Activated CD8-positive, alpha-beta memory T cell treated with anti-CD3 and anti-CD28 coated beads for 1 hour (primary cell): Measurements from ENCODE around the gene FBXW4.

Experiments
- DNase-seq, 2 donors: peaks; one replicate each; pipeline ENCODE4 v3.0.0-alpha.2; 2020; ENCODE audit warnings: low read depth in 1 of 2; ENCODE audit errors: extremely low read depth in 1 of 2

FBXW4 gene, protein sequence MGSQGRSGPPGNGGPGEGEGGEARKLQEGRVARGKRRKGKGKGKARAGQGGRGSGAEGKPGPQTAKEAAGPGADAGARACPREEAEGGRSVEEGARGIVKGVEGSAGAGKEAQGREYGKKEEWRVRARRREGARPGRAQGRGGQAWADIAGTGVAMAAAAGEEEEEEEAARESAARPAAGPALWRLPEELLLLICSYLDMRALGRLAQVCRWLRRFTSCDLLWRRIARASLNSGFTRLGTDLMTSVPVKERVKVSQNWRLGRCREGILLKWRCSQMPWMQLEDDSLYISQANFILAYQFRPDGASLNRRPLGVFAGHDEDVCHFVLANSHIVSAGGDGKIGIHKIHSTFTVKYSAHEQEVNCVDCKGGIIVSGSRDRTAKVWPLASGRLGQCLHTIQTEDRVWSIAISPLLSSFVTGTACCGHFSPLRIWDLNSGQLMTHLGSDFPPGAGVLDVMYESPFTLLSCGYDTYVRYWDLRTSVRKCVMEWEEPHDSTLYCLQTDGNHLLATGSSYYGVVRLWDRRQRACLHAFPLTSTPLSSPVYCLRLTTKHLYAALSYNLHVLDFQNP

DNA sequence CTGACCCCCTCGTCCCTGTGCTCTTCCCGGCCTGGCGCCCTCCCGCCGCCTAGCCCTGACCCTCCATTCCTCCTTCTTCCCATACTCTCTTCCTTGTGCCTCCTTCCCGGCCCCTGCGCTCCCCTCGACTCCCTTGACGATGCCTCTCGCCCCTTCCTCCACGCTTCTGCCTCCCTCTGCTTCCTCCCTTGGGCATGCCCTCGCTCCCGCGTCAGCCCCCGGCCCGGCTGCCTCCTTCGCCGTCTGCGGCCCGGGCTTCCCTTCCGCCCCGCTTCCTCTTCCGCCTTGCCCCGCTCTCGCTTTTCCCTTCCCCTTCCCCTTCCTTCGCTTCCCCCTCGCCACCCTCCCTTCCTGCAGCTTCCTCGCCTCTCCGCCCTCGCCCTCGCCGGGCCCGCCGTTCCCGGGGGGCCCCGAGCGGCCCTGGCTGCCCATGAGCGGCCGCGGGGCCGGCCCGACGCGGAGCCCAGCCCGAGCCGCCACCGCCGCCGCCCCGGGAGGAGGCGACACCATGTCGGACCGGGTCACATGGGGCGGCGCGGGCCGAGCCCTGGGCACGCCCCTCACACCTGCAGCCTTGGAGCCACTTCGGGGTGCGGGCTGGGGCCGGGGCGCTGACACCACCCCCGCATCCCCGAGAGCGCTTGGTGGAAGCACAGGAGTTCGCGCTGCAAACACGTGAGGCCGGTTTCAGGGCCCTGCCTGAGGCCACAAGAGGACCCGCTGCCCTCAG, at the start of gene FBXW4:
TSS of gene FBXW4 (minus strand) at position 497 of the 730 bp plus-strand sequence. CDS start at position 432, 65 bp downstream.
- peak; percentile 34 to 59 for DNase-seq

DNA sequence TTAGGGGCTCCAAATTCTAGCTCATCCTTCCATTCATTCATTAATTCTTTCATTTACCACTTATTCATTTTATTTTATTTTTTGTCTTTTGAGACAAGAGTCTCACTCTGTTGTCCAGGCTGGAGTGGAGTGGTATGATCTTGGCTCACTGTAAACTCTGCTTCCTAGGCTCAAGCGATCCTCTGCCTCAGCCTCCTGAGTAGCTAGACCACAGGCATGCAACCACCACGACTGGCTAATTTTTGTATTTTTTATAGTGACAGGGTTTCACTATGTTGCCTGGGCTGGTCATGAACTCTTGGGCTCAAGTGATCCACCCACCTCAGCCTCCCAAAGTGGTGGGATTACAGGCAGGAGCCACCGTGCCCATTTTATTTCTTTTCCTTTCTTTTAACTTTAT, 49.3 kb upstream of the FBXW4 start:
- DNase-seq, result no peak

DNA sequence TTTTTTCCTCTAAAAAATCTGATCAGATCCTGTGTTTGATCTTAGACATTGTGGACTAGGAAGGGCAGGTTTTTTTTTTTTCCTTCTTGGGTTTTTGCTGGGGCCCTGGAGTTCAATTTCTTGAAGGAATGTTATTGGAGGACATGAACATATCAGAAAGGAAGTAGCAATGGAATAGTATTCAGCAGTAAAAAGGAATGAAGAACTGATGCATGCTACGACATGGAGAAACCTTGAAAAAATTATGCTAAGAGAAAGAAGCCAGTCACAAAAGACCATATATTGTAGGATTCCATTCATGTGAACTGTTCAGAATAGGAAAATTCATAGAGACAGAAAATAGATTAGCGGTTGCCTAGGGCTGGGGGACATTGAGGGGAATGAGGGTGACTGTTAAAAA, 47.0 kb upstream of the FBXW4 start:
- DNase-seq, result no peak

DNA sequence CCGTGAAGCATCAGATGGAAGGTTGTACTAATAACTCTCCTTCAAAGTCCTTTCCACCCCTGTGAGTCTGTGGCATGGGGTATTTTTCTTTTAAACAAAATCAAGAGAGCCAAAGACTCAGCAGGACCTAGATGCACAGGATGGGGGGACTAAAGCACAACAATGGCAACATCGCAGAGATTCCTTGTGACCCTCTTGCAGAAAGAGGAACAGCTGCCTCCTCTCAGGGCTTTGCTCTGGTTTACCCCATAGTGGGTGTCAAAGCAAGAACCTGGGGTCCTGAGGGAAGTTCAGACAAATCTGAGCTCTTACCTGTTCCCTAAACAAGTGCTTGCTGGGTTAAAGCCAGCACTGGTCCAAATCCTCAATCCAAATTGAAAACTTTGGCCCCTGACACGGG, 41.7 kb upstream of the FBXW4 start:
- DNase-seq, result no peak

DNA sequence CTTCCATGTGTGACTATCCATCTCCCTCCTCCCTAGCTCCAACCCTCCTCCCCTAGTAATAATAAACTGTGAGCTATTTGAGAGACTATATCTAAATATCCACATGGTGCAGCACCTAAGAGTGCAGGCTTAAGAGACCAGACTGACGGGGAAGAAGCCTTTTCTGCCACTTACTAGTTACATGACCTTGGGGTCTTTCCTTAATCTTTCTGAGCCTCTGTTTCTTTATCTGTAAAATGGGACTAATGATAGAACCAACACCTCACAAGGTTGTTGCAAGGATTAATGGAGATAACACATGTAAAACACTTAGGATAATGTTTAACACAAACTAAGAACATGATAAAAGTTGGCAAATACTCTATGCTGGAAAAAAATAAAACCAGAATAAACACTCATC, 37.1 kb upstream of the FBXW4 start:
- DNase-seq, result no peak

DNA sequence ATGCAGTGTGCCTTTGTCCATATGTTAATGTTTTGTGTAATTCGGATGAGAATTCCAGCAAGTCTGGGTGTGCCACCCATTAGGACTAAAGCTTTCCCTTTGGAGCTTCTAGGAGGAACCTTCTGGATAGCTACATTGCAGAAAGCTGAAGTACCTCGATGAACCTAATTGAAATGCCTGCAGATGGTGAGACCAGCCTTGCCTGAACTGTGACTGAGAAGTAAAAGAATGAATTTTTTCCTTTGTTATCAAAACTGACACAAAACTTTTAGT, 31.1 kb upstream of the FBXW4 start:
- no peak for DNase-seq

DNA sequence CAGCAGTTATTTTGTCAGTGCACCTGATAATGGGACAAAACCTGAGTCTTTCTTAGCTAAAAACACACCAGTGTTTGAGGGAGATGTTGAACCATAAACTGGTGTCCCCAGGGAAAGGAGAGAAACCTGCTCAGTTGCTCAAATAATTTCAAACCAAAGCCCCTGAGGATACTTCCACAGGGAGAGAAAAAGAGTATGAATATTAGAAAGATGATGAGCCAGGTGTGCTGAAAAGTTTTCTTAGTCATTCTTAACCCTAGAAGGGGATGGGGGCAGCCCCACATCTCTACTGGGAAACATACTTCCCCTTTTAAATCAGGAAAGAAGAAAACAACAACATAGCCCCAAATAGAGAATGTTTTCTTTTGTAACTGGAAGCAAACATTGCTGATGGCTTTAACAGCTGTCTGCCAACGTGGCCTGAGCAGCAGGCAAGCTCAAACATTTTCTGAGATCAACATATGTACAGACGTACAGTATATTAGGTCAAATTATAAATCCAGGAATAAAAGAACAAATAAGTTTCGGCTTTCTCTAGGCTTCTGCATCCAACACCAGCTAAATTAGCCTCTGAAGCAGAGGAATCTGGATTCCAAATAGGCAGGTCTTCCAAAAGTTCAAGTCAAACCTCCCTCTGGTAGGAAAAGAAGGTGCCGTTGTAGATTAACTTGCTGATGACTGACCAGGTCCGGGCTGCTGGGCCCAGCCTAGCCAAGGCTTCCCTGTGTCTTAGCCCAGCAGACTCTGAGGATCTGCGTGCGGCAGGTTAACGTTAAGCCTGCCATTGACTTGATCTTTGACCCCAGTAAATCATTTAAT, 30.5 kb upstream of the FBXW4 start:
- DNase-seq, result no peak

DNA sequence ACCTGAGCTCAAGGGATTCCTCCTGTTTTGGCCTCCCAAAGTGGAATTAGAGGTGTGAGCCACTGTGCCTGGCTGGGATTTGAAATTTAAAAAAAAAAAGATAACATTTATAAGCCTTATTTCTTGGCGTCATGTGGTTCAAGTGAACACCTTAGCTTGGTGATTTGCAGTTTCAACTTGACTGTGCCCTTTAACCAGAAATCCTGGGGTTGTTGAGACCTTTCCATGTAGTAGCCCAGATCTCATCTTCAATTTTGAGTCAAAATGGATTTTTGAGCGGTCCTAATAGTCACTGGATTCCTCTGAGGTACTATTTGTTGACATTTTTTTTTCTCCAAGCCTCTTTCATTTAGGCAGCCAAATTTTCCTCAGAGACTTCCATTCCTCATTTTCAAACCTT, 29.5 kb upstream of the FBXW4 start:
- no peak for DNase-seq

DNA sequence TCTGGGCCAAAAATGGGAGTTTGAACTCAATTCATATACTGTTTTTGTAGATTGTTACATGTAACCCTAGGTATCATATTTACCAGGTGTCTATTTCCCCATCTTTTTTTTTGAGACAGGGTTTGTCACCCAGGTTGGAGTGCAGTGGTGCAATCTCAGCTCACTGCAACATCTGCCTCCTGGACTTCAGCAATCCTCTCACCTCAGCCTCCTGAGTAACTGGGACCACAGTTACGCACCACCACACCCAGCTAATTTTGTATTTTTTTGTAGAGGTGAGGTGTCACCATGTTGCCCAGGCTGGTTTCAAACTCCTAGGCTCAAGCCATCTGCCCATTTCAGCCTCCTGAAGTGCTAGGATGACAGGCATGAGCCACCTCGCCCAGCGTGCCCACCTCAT, 28.2 kb upstream of the FBXW4 start:
- DNase-seq, result no peak

DNA sequence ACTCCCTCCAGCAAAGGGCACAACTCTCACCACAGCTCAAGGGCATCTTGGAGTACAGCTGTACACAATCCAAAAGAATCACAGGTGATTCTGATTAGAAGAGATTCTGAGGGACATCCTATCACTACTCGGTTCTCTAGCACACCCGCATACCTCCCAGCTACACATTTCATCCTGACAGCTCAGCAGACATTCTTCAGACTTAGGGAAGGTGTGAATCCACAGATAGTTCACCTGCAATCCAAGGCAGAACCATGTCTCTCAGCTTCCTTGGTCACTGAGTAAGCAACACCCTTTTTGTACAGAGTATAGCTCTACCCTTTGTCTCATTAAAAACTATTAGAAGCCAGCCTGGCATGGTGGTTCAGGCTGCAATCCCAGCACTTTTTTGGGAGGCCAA, 26.8 kb upstream of the FBXW4 start:
- DNase-seq, result no peak

DNA sequence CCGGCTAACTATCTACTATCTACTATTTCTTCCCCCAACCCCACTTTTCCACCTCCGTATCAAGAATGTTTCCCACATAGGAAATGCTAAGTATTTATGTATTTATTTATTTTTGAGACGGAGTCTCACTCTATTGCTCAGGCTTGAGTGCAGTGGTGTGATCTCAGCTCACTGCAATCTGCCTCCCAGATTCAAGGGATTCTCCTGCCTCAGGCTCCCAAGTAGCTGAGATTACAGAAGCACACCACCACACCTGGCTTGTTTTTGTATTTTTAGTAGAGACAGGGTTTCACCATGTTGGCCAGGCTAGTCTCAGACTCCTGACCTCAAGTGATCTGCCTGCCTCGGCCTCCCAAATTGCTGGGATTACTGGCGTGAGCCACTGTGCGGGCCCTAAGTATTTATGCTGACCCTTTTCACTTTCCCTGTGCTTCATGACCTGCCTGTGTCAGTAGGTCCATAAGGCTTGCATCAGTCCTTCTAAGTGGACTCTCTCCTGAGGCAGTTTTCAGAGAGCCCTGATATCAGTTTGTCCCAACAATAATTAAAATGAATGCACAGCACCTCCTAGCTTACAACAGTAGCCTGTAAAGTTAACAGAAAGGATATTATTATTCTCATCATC, 25.7 kb upstream of the FBXW4 start:
- DNase-seq, result no peak

DNA sequence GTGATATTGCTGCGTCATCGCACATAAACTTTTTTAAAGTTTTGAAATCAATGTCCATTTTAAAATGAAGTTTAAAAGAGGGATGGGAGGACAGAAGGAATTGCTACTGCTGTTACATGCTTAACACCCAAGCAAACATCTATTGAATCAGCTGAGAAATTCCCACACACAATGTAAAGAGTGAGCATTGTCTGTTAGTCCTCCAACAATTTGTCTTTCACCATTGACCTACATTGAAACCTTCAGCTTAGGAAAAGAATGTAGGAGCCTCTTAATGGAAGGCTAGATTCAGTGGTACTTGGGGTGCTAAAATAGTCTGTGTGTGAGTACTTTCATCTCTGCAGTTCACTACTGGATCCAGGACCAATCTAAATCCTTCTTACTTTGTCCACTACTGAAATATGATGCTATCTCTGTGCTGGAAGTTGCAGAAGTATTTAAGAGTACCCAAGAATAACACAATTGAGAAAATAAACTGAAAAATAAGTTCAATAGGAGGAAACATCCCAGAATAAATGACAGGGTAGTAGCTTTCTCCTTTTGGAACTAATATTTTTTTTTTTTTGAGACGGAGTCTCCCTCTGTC, 23.8 kb upstream of the FBXW4 start:
- DNase-seq, result no peak

DNA sequence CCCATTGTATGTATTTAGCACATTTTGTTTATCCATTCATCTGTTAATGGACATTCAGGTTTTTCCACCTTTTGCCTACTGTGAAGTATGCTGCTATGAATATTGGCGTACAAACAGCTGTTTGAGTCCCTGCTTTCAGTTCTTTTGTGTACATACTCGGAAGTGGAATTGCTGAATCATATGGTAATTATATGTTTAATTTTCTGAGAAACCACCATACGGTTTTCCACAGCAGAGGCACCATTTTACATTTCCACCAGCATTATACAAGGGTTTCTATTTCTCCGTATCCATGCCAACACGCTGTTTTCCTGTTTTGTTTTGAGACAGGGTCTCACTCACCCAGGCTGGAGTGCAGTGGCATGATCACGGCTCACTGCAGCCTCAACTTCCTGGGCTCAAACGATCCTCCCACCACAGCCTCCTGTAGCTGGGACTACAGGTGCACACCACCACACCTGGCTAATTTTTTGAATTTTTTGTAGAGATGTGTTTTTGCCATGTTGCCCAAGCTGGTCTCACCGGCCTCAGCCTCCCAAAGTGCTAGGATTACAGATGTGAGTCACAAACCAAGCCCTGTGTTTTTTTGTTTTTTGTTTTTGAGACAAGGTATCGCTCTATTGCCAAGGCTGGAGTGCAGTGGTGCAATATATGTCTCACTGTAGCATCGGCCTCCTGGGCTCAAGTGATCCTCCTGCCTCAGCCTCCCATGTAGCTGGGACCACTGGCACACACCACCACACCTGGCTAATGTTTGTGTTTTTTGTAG, 22.1 kb upstream of the FBXW4 start:
- no peak for DNase-seq

DNA sequence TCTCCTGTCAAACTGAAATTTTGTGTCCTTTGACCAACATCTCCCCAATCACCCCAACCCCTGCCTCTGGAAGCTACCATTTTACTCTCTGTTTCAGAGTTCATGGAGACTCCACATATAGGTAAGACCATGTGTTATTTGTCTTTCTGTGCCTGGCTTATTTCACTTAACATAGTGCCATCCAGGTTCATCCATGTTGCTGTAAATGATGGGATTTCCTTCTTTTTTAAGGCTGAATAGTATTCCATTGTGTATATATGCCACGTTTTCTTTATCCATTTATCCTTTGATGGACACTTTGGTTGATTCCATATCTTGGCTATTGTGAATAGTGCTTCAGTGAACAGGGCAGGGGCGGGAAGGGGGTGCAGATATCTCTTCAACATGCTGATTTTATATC, 18.0 kb upstream of the FBXW4 start:
- no peak for DNase-seq

DNA sequence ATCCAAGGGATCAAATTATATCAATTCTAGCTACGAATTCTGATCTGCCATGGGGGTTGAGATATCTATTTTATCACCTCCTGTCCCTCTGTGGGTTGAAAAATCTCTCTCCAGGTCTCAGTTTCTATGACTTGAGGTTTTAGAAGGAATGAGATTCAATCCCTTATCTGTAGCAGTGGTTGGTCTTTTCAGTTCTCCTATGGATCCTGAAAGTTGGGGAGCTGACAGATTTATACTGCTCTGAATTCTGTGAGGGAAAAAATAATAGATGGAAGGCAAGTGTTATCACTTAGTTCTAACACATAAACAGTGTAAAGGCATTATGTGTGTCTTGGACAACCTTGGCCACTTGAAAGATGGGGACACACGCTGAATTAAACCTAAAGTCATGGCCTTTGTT, 15.8 kb upstream of the FBXW4 start:
- no peak for DNase-seq

DNA sequence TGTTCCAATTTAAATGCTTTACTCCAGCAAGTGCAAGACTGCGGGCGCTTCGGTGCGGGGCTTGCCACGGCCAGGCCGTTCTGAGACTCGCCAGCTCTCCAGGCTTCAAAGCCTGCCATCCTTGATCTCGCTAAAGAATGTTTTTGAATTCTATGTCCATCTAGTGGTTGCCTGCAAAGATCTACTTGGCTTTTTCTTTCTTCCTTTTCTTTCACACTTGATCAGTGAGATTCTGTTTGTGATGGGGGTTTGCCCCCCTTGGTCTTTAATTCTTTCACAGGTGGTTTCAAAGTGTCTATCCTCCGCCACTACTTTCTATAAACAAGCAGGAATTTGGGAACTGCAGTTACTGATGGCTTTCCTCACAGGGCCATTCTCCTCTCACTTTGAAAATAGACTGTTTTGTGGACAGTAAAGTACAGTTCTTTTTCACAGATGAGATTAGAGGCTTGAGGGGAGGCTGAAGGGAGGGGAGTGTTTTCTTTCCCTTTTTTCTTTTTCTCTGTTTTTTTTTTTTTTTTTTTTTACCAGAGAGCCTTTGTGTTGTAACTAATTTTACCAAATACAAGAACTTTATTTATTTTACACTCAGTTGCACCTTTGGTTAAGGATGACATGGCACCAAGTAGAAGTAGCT, 15.2 kb upstream of the FBXW4 start:
- no peak for DNase-seq

DNA sequence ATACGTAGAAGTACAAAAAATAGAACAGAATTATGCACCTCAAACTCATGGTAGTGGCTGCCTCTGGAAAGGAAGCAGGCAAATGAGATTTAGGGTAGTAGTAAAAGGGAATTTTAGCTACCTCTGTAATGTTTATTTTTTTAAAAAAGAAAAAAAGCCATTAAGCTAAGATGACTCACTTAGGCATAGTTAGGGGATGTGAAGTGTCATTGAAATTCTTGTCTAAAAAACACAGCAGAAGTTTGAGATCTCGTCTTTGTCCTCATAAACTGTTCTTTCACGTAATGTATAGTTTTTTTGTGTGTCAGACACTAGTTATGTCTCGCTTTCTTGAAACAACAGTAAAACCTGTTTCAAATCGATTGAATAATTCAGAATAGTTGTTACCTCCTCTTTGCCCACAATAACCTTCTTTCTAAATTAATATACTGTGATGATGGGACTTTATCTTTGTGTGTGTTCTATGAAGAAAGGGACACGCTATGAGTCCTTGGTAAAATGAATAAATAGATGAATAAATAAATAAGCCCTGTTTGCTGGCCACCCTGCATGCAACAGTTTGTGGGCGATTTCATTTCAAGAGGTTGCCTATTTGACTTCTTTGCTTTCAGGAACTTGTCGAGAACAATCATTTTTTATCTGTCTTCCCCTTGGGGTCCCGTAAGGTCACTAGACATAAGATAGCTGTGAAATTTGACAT, 14.5 kb upstream of the FBXW4 start:
- no peak for DNase-seq

DNA sequence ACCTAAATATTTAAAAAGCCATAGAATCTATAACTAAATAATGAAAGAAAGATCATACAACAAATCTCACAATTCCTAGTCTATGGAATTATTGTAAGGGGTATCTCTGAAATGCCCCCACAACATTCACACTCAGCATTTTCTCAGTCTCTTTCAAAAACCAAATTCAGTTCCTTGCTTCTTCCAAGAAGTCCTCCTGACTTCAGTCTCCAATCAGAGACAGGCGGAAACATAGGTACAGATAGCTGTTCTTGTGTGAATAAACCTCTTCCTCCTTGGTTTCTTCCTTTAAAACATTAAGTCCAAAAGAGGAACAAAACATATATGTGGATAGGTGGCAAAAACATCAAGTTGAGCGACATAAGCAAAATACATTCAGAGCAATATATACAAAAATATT, 13.9 kb upstream of the FBXW4 start:
- DNase-seq, result no peak

DNA sequence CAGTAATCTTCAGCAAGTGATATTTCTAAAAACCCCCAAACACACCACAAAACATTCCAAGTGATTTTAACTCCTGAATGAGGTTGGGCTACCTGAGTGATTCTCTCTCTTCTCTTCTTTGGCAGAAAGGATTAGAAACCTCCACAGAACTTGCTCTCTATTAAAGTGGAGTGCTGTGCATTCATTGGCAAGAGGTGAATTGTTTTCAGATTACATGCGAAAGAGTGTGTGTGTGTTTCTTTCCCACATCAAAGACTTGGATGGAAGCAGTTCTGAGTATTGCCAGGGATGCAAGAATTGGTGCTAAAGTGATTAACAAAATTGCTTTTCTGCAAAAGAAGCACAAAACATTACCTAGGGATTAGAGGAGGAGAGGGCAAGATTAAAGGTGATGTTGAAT, 13.1 kb upstream of the FBXW4 start:
- no peak for DNase-seq
